Parathyroid adenoma (tissue), 2 donors: Measurements from ENCODE around the gene ACP2.

Experiments
- H2AFZ ChIP-seq: fragments of 300-600 bp; sonication (generic); one replicate; pipeline ENCODE4 v1.7.0; 2017; ENCODE audit warnings: antibody characterized with exemption, mild to moderate bottlenecking
- H3K27ac ChIP-seq: fragments of 300-600 bp; sonication (generic); one replicate; pipeline ENCODE4 v1.7.0; 2017
- H3K27me3 ChIP-seq: fragments of 300-600 bp; sonication (generic); one replicate; pipeline ENCODE4 v1.7.0; 2017; ENCODE audit warnings: low read length; ENCODE audit not compliant: control insufficient read depth, insufficient read depth
- H3K36me3 ChIP-seq: fragments of 300-600 bp; sonication (generic); one replicate; pipeline ENCODE4 v1.7.0; 2017; ENCODE audit warnings: low read length; ENCODE audit not compliant: control insufficient read depth, insufficient read depth
- H3K4me1 ChIP-seq: fragments of 300-600 bp; sonication (generic); one replicate; pipeline ENCODE4 v1.7.0; 2017; ENCODE audit warnings: control low read depth
- H3K4me2 ChIP-seq: fragments of 300-600 bp; sonication (generic); one replicate; pipeline ENCODE4 v1.7.0; 2017; ENCODE audit warnings: low read length
- H3K4me3 ChIP-seq: fragments of 300-600 bp; sonication (generic); one replicate; pipeline ENCODE4 v1.7.0; 2017; ENCODE audit warnings: low read depth, low read length
- H3K79me2 ChIP-seq: fragments of 300-600 bp; sonication (generic); one replicate; pipeline ENCODE4 v1.7.0; 2017; ENCODE audit warnings: control low read depth
- H3K9ac ChIP-seq: fragments of 300-600 bp; sonication (generic); one replicate; pipeline ENCODE4 v1.7.0; 2017; ENCODE audit warnings: mild to moderate bottlenecking
- H3K9me3 ChIP-seq: fragments of 300-600 bp; sonication (generic); one replicate; pipeline ENCODE4 v1.7.0; 2017; ENCODE audit warnings: low read length; ENCODE audit not compliant: control insufficient read depth
- CTCF ChIP-seq: fragments of 300-600 bp; sonication (generic); IDR thresholded peaks from one replicate; pipeline ENCODE4 v1.7.0; 2017; ENCODE audit warnings: antibody characterized with exemption, mild to moderate bottlenecking
- donor health status: primary hyperparathyroidism.

The ACP2 gene

GRCh38 chr11:47269829-47270305, 21.3 kb upstream of the ACP2 start, which contains the start of gene MADD:
MADD (plus strand) TSS chr11:47270133.
- Histone ChIP-seq H3K36me3 (no peaks in the 10 kb centered on the region), H3K27me3 (no peaks in the 10 kb centered on the region), H3K4me3 (peak within 1 kb of the TSS; percentile 69), H2AFZ (peak within 1 kb of the TSS; percentile 86), H3K9ac (no peak within 1 kb of the TSS), H3K4me2 (peak within 1 kb of the TSS; percentile 80), H3K79me2 (peaks cover 4% of the 10 kb centered on the region), H3K4me1 (peaks cover 3% of the 10 kb centered on the region), H3K27ac (peak within 1 kb of the TSS; percentile 78), H3K9me3 (no peaks in the 10 kb centered on the region)
- TF ChIP-seq CTCF: no peak

GRCh38 chr11:47269002-47269828, 20.6 kb upstream of the ACP2 start:
- no peak for TF ChIP-seq CTCF

GRCh38 chr11:47268448-47269001, 19.9 kb upstream of the ACP2 start:
- peak overlapping the region; percentile 69 for H3K4me3 ChIP-seq
- no peak overlapping the region for H3K9ac ChIP-seq
- H3K27me3 ChIP-seq: no peaks in the 10 kb centered on the region
- no peaks in the 10 kb centered on the region for H3K9me3 ChIP-seq
- peak overlapping the region; percentile 86 for H2AFZ ChIP-seq
- TF ChIP-seq CTCF: no peak
- peak overlapping the region; percentile 78 for H3K27ac ChIP-seq
- peaks cover 3% of the 10 kb centered on the region for H3K4me1 ChIP-seq
- no peaks in the 10 kb centered on the region for H3K36me3 ChIP-seq
- H3K4me2 ChIP-seq: no peak overlapping the region
- H3K79me2 ChIP-seq: peaks cover 4% of the 10 kb centered on the region

More at GRCh38 chr11:47269002-47269828, 20.6 kb upstream of the ACP2 start:
- H3K4me2 ChIP-seq: peak overlapping the region; percentile 80
- no peak overlapping the region for H3K9ac ChIP-seq
- H3K4me1 ChIP-seq: peaks cover 3% of the 10 kb centered on the region
- peak overlapping the region; percentile 78 for H3K27ac ChIP-seq
- no peaks in the 10 kb centered on the region for H3K9me3 ChIP-seq
- H3K4me3 ChIP-seq: peak overlapping the region; percentile 69
- no peaks in the 10 kb centered on the region for H3K36me3 ChIP-seq
- peaks cover 4% of the 10 kb centered on the region for H3K79me2 ChIP-seq
- peak overlapping the region; percentile 86 for H2AFZ ChIP-seq
- no peaks in the 10 kb centered on the region for H3K27me3 ChIP-seq

GRCh38 chr11:47267876-47268275, 19.3 kb upstream of the ACP2 start:
- Histone ChIP-seq H2AFZ (no peak overlapping the region), H3K27me3 (no peaks in the 10 kb centered on the region), H3K4me3 (no peak overlapping the region), H3K4me2 (no peak overlapping the region), H3K27ac (no peak overlapping the region), H3K9ac (no peak overlapping the region), H3K79me2 (peaks cover 3% of the 10 kb centered on the region), H3K9me3 (no peaks in the 10 kb centered on the region), H3K36me3 (no peaks in the 10 kb centered on the region), H3K4me1 (peaks cover 3% of the 10 kb centered on the region)
- TF ChIP-seq CTCF: no peak
